Measurements from ENCODE around the gene RPL36. TPM values are rescaled to one million over a fixed set of nuclear protein-coding genes. Genes with fewer than 3 reads are reported as not detected.

Gene RPL36
- total RNA-seq, 4 donors from 2014 or later: 461 to 719 (median 614) TPM

GRCh38 chr19:5676772-5677105 lies 13.4 kb upstream of the RPL36 start:
- Histone ChIP-seq H3K27ac (replicated peaks in 1 of 4) (no peak overlapping the region), H3K4me3 (no peak overlapping the region), H3K9me3 (no peaks in the 10 kb centered on the region), H3K4me1 (peaks cover 19 to 31% (median 25%) of the 10 kb centered on the region in 4 donors), H3K27me3 (no peaks in the 10 kb centered on the region), H3K36me3 (peaks cover 0 to 18% (median 14%) of the 10 kb centered on the region in 4 donors)
- DNase-seq (ENCODE audit: extremely low spot score): no peak
- WGBS: 55% methylated on average over 5 of the region's 13 CpGs
- intact Hi-C loops (cut with DNase I): no loop called here
- TF ChIP-seq POLR2AphosphoS5 (IDR thresholded peaks at IDR 0.05) (no peak), CTCF (IDR thresholded peaks at IDR 0.05) (no peak), POLR2A (IDR thresholded peaks at IDR 0.05; ENCODE audit: low read depth) (no peak), EP300 (IDR thresholded peaks at IDR 0.05) (no peak)

GRCh38 chr19:5677136-5677535 lies 13.0 kb upstream of the RPL36 start:
- Histone ChIP-seq H3K27ac (replicated peaks in 1 of 4) (no peak overlapping the region), H3K4me3 (no peak overlapping the region), H3K27me3 (no peaks in the 10 kb centered on the region), H3K4me1 (peaks cover 19 to 33% (median 27%) of the 10 kb centered on the region in 4 donors), H3K9me3 (no peaks in the 10 kb centered on the region), H3K36me3 (peaks cover 0 to 14% (median 12%) of the 10 kb centered on the region in 4 donors)
- WGBS: 92% methylated on average over 7 of the region's 10 CpGs
- TF ChIP-seq POLR2AphosphoS5 (IDR thresholded peaks at IDR 0.05) (no peak), EP300 (IDR thresholded peaks at IDR 0.05) (no peak), POLR2A (IDR thresholded peaks at IDR 0.05; ENCODE audit: low read depth) (no peak), CTCF (IDR thresholded peaks at IDR 0.05) (no peak)
- intact Hi-C loops (cut with DNase I): no loop called here
- DNase-seq (ENCODE audit: extremely low spot score): no peak

- no peaks in the 10 kb centered on the region for H3K27me3 ChIP-seq
- DNase-seq (ENCODE audit: extremely low spot score): no peak
- no peaks in the 10 kb centered on the region for H3K9me3 ChIP-seq
- H3K4me3 ChIP-seq: no peak overlapping the region
- intact Hi-C loops (cut with DNase I): no loop called here
- no peak overlapping the region for H3K27ac ChIP-seq (replicated peaks in 1 of 4)
- WGBS: 87% methylated on average over 9 of the region's 9 CpGs
- TF ChIP-seq POLR2AphosphoS5 (IDR thresholded peaks at IDR 0.05) (no peak), EP300 (IDR thresholded peaks at IDR 0.05) (no peak), CTCF (IDR thresholded peaks at IDR 0.05) (no peak), POLR2A (IDR thresholded peaks at IDR 0.05; ENCODE audit: low read depth) (no peak)
- peaks cover 19 to 33% (median 27%) of the 10 kb centered on the region in 4 donors for H3K4me1 ChIP-seq
- H3K36me3 ChIP-seq: peaks cover 0 to 14% (median 11%) of the 10 kb centered on the region in 4 donors
These were observed 12.5 kb upstream of the RPL36 start for GRCh38 chr19:5677580-5677979.

- Histone ChIP-seq H3K36me3 (peaks cover 0 to 14% (median 11%) of the 10 kb centered on the region in 4 donors), H3K27me3 (no peaks in the 10 kb centered on the region), H3K4me1 (peaks cover 19 to 33% (median 27%) of the 10 kb centered on the region in 4 donors), H3K4me3 (no peak overlapping the region), H3K9me3 (no peaks in the 10 kb centered on the region), H3K27ac (replicated peaks in 1 of 4) (no peak overlapping the region)
- intact Hi-C loops (cut with DNase I): no loop called here
- no peak for DNase-seq (ENCODE audit: extremely low spot score)
- WGBS: 93% methylated on average over 5 of the region's 22 CpGs
- no peak for TF ChIP-seq CTCF (IDR thresholded peaks at IDR 0.05)
- no peak for TF ChIP-seq POLR2AphosphoS5 (IDR thresholded peaks at IDR 0.05)
- no peak for TF ChIP-seq EP300 (IDR thresholded peaks at IDR 0.05)
- TF ChIP-seq POLR2A (IDR thresholded peaks at IDR 0.05; ENCODE audit: low read depth): no peak
These were observed 11.9 kb upstream of the RPL36 start for GRCh38 chr19:5678071-5678718.
